ENCODE measurements around the gene DYNLT3. TPM values are rescaled to one million over a fixed set of nuclear protein-coding genes. Genes with fewer than 3 reads are reported as not detected.

The DYNLT3 gene
- total RNA-seq, 1 donor from 2014 or later = 19.9 TPM

- no peaks in the 10 kb centered on the region for H3K36me3 Mint-ChIP-seq (ENCODE audit: low read depth)
- peaks cover 4% of the 10 kb centered on the region for H3K4me1 Mint-ChIP-seq (ENCODE audit: low read depth)
- no peak overlapping the region for H3K27ac Mint-ChIP-seq
- H3K27me3 Mint-ChIP-seq (ENCODE audit: low read depth) = peaks cover 7% of the 10 kb centered on the region
- no peak for DNase-seq (ENCODE audit: low spot score)
- H3K4me3 Mint-ChIP-seq (ENCODE audit: low read depth) = no peak overlapping the region
- H3K9me3 Mint-ChIP-seq = peaks cover 21% of the 10 kb centered on the region
- intact Hi-C loops (cut with micrococcal nuclease) = no loop called here
Observed at GRCh38 chrX:37867536-37868153, 20.3 kb upstream of the DYNLT3 start.

GRCh38 chrX:37863728-37864127 is 16.4 kb upstream of the DYNLT3 start:
- no peaks in the 10 kb centered on the region for H3K36me3 Mint-ChIP-seq (ENCODE audit: low read depth)
- peaks cover 4% of the 10 kb centered on the region for H3K4me1 Mint-ChIP-seq (ENCODE audit: low read depth)
- H3K4me3 Mint-ChIP-seq (ENCODE audit: low read depth) = no peak overlapping the region
- H3K27me3 Mint-ChIP-seq (ENCODE audit: low read depth) = peaks cover 14% of the 10 kb centered on the region
- peaks cover 12% of the 10 kb centered on the region for H3K9me3 Mint-ChIP-seq
- intact Hi-C loops (cut with micrococcal nuclease) = no loop called here
- H3K27ac Mint-ChIP-seq = no peak overlapping the region
- no peak for DNase-seq (ENCODE audit: low spot score)

- Mint-ChIP-seq H3K4me1 (ENCODE audit: low read depth) (peaks cover 3% of the 10 kb centered on the region), H3K4me3 (ENCODE audit: low read depth) (no peak overlapping the region), H3K36me3 (ENCODE audit: low read depth) (no peaks in the 10 kb centered on the region), H3K27me3 (ENCODE audit: low read depth) (peaks cover 19% of the 10 kb centered on the region), H3K9me3 (peaks cover 6% of the 10 kb centered on the region), H3K27ac (no peak overlapping the region)
- no peak for DNase-seq (ENCODE audit: low spot score)
- intact Hi-C loops (cut with micrococcal nuclease) = no loop called here
Observed at GRCh38 chrX:37862851-37863250, 15.5 kb upstream of the DYNLT3 start.

GRCh38 chrX:37860721-37861120 is 13.3 kb upstream of the DYNLT3 start:
- H3K4me3 Mint-ChIP-seq (ENCODE audit: low read depth) = no peak overlapping the region
- no peak overlapping the region for H3K27ac Mint-ChIP-seq
- no peaks in the 10 kb centered on the region for H3K36me3 Mint-ChIP-seq (ENCODE audit: low read depth)
- no peak for DNase-seq (ENCODE audit: low spot score)
- H3K4me1 Mint-ChIP-seq (ENCODE audit: low read depth) = no peaks in the 10 kb centered on the region
- intact Hi-C loops (cut with micrococcal nuclease) = no loop called here
- H3K27me3 Mint-ChIP-seq (ENCODE audit: low read depth) = peaks cover 19% of the 10 kb centered on the region
- no peaks in the 10 kb centered on the region for H3K9me3 Mint-ChIP-seq

- H3K27me3 Mint-ChIP-seq (ENCODE audit: low read depth) = peaks cover 5% of the 10 kb centered on the region
Observed at GRCh38 chrX:37854748-37855147, 7.4 kb upstream of the DYNLT3 start.

GRCh38 chrX:37854148-37854547 is 6.8 kb upstream of the DYNLT3 start:
- peaks cover 7% of the 10 kb centered on the region for H3K4me1 Mint-ChIP-seq (ENCODE audit: low read depth)
- no peak overlapping the region for H3K4me3 Mint-ChIP-seq (ENCODE audit: low read depth)
- intact Hi-C loops (cut with micrococcal nuclease) = no loop called here
- no peaks in the 10 kb centered on the region for H3K36me3 Mint-ChIP-seq (ENCODE audit: low read depth)
- H3K27ac Mint-ChIP-seq = no peak overlapping the region
- peaks cover 5% of the 10 kb centered on the region for H3K27me3 Mint-ChIP-seq (ENCODE audit: low read depth)
- no peak for DNase-seq (ENCODE audit: low spot score)
- no peaks in the 10 kb centered on the region for H3K9me3 Mint-ChIP-seq

More at GRCh38 chrX:37854748-37855147, 7.4 kb upstream of the DYNLT3 start:
- Mint-ChIP-seq H3K27ac (no peak overlapping the region), H3K9me3 (no peaks in the 10 kb centered on the region), H3K4me1 (ENCODE audit: low read depth) (peaks cover 7% of the 10 kb centered on the region), H3K4me3 (ENCODE audit: low read depth) (no peak overlapping the region), H3K36me3 (ENCODE audit: low read depth) (no peaks in the 10 kb centered on the region)
- no peak for DNase-seq (ENCODE audit: low spot score)
- intact Hi-C loops (cut with micrococcal nuclease) = no loop called here

GRCh38 chrX:37847733-37848197 is 394 bp upstream of the DYNLT3 start:
- no peak for DNase-seq (ENCODE audit: low spot score)
- H3K36me3 Mint-ChIP-seq (ENCODE audit: low read depth) = peaks cover 13% of the 10 kb centered on the region
- peak overlapping the region; percentile 89 for H3K27ac Mint-ChIP-seq
- H3K27me3 Mint-ChIP-seq (ENCODE audit: low read depth) = no peaks in the 10 kb centered on the region
- H3K4me3 Mint-ChIP-seq (ENCODE audit: low read depth) = peak overlapping the region; percentile 72
- H3K4me1 Mint-ChIP-seq (ENCODE audit: low read depth) = peaks cover 20% of the 10 kb centered on the region
- no peaks in the 10 kb centered on the region for H3K9me3 Mint-ChIP-seq
- intact Hi-C loops (cut with micrococcal nuclease) = loop anchor here (1.0 kb wide), 1 partner anchor 101 kb away; no protein-coding TSS in a partner anchor

GRCh38 chrX:37846558-37846933 is 825 bp downstream of the DYNLT3 start:
- no peak for DNase-seq (ENCODE audit: low spot score)
- H3K4me1 Mint-ChIP-seq (ENCODE audit: low read depth) = peaks cover 20% of the 10 kb centered on the region
- H3K36me3 Mint-ChIP-seq (ENCODE audit: low read depth) = peaks cover 13% of the 10 kb centered on the region
- intact Hi-C loops (cut with micrococcal nuclease) = no loop called here
- no peaks in the 10 kb centered on the region for H3K27me3 Mint-ChIP-seq (ENCODE audit: low read depth)
- H3K27ac Mint-ChIP-seq = peak overlapping the region; percentile 74
- no peaks in the 10 kb centered on the region for H3K9me3 Mint-ChIP-seq
- peak overlapping the region; percentile 72 for H3K4me3 Mint-ChIP-seq (ENCODE audit: low read depth)

- no peak for DNase-seq (ENCODE audit: low spot score)
- peaks cover 16% of the 10 kb centered on the region for H3K36me3 Mint-ChIP-seq (ENCODE audit: low read depth)
- H3K4me3 Mint-ChIP-seq (ENCODE audit: low read depth) = peak overlapping the region; percentile 72
- peaks cover 19% of the 10 kb centered on the region for H3K4me1 Mint-ChIP-seq (ENCODE audit: low read depth)
- H3K9me3 Mint-ChIP-seq = no peaks in the 10 kb centered on the region
- H3K27me3 Mint-ChIP-seq (ENCODE audit: low read depth) = no peaks in the 10 kb centered on the region
- intact Hi-C loops (cut with micrococcal nuclease) = no loop called here
- H3K27ac Mint-ChIP-seq = peak overlapping the region; percentile 74
Observed at GRCh38 chrX:37846141-37846540, 1.2 kb downstream of the DYNLT3 start.

GRCh38 chrX:37844622-37845021 is 2.7 kb downstream of the DYNLT3 start:
- Mint-ChIP-seq H3K36me3 (ENCODE audit: low read depth) (peaks cover 20% of the 10 kb centered on the region), H3K9me3 (no peaks in the 10 kb centered on the region), H3K27me3 (ENCODE audit: low read depth) (no peaks in the 10 kb centered on the region), H3K4me3 (ENCODE audit: low read depth) (no peak overlapping the region), H3K4me1 (ENCODE audit: low read depth) (peaks cover 16% of the 10 kb centered on the region), H3K27ac (no peak overlapping the region)
- no peak for DNase-seq (ENCODE audit: low spot score)
- intact Hi-C loops (cut with micrococcal nuclease) = no loop called here

GRCh38 chrX:37840931-37841330 is 6.4 kb downstream of the DYNLT3 start:
- no peaks in the 10 kb centered on the region for H3K9me3 Mint-ChIP-seq
- no peaks in the 10 kb centered on the region for H3K27me3 Mint-ChIP-seq (ENCODE audit: low read depth)
- peaks cover 19% of the 10 kb centered on the region for H3K36me3 Mint-ChIP-seq (ENCODE audit: low read depth)
- no peak overlapping the region for H3K27ac Mint-ChIP-seq
- intact Hi-C loops (cut with micrococcal nuclease) = no loop called here
- H3K4me1 Mint-ChIP-seq (ENCODE audit: low read depth) = peaks cover 6% of the 10 kb centered on the region
- no peak overlapping the region for H3K4me3 Mint-ChIP-seq (ENCODE audit: low read depth)
- DNase-seq (ENCODE audit: low spot score) = no peak

GRCh38 chrX:37834937-37835336 is 12.4 kb downstream of the DYNLT3 start:
- Mint-ChIP-seq H3K4me1 (ENCODE audit: low read depth) (no peaks in the 10 kb centered on the region), H3K4me3 (ENCODE audit: low read depth) (no peak overlapping the region), H3K36me3 (ENCODE audit: low read depth) (peaks cover 3% of the 10 kb centered on the region), H3K27me3 (ENCODE audit: low read depth) (no peaks in the 10 kb centered on the region), H3K9me3 (no peaks in the 10 kb centered on the region), H3K27ac (no peak overlapping the region)
- no peak for DNase-seq (ENCODE audit: low spot score)
- intact Hi-C loops (cut with micrococcal nuclease) = no loop called here

- Mint-ChIP-seq H3K27ac (no peak overlapping the region), H3K9me3 (no peaks in the 10 kb centered on the region), H3K4me3 (ENCODE audit: low read depth) (no peak overlapping the region), H3K4me1 (ENCODE audit: low read depth) (peaks cover 6% of the 10 kb centered on the region), H3K27me3 (ENCODE audit: low read depth) (no peaks in the 10 kb centered on the region), H3K36me3 (ENCODE audit: low read depth) (no peaks in the 10 kb centered on the region)
- intact Hi-C loops (cut with micrococcal nuclease) = no loop called here
- DNase-seq (ENCODE audit: low spot score) = no peak
Observed at GRCh38 chrX:37830371-37830770, 17.0 kb downstream of the DYNLT3 start.

GRCh38 chrX:37829721-37830120 is 17.6 kb downstream of the DYNLT3 start:
- no peak overlapping the region for H3K27ac Mint-ChIP-seq
- H3K4me1 Mint-ChIP-seq (ENCODE audit: low read depth) = peaks cover 12% of the 10 kb centered on the region
- intact Hi-C loops (cut with micrococcal nuclease) = no loop called here
- no peaks in the 10 kb centered on the region for H3K27me3 Mint-ChIP-seq (ENCODE audit: low read depth)
- H3K4me3 Mint-ChIP-seq (ENCODE audit: low read depth) = no peak overlapping the region
- no peaks in the 10 kb centered on the region for H3K9me3 Mint-ChIP-seq
- H3K36me3 Mint-ChIP-seq (ENCODE audit: low read depth) = no peaks in the 10 kb centered on the region
- DNase-seq (ENCODE audit: low spot score) = no peak

All from activated T-helper 2 cell treated with anti-CD3 and anti-CD28 coated beads, Interferon-gamma antibody, Interleukin-2, Interleukin-4, amounts not matched to agents 10 μg/mL and 5 μg/mL and 100 μg/mL, durations not matched to agents 14 hours and 24 hours and 36 hours (primary cell).